H9 (cell line): ENCODE measurements around the gene PHF20. TPM values are rescaled to one million over a fixed set of nuclear protein-coding genes. Genes with fewer than 3 reads are reported as not detected.

Source experiments
- DNase-seq: peaks from one replicate; pipeline ENCODE4 v3.0.0-alpha.2; 2017
- H2AFZ ChIP-seq: one replicate; pipeline ENCODE4 v1.6.1; 2013; ENCODE audit warnings: mild to moderate bottlenecking, low read length, control low read depth, moderate library complexity
- H2AK5ac ChIP-seq: 2 replicates; pipeline ENCODE4 v1.6.1; 2013; ENCODE audit warnings: low read length, control low read depth, mixed read lengths; ENCODE audit not compliant: insufficient read length
- H2BK120ac ChIP-seq: one replicate; pipeline ENCODE4 v1.6.1; 2013; ENCODE audit warnings: low read depth, mild to moderate bottlenecking, low read length, control low read depth, inconsistent platforms; ENCODE audit not compliant: poor library complexity, severe bottlenecking
- H2BK12ac ChIP-seq: 2 replicates; pipeline ENCODE4 v1.6.1; 2013; ENCODE audit warnings: low read length, control low read depth, mixed read lengths, low read depth; ENCODE audit not compliant: insufficient read length
- H2BK15ac ChIP-seq: 2 replicates; pipeline ENCODE4 v1.6.1; 2013; ENCODE audit warnings: low read depth, low read length, control low read depth
- H2BK20ac ChIP-seq: one replicate; pipeline ENCODE4 v1.6.1; 2013; ENCODE audit warnings: low read depth, mild to moderate bottlenecking, low read length, control low read depth, inconsistent platforms; ENCODE audit not compliant: poor library complexity, severe bottlenecking
- H2BK5ac ChIP-seq: 2 replicates; pipeline ENCODE4 v1.6.1; 2013; ENCODE audit warnings: low read length, control low read depth, mixed read lengths; ENCODE audit not compliant: insufficient read length
- H3K14ac ChIP-seq: 2 replicates; pipeline ENCODE4 v1.6.1; 2013; ENCODE audit warnings: low read length, control low read depth; ENCODE audit not compliant: insufficient read depth
- H3K18ac ChIP-seq: 2 replicates; pipeline ENCODE4 v1.6.1; 2013; ENCODE audit warnings: low read depth, mild to moderate bottlenecking, mixed read lengths, low read length, control low read depth; ENCODE audit not compliant: insufficient read length
- H3K23ac ChIP-seq: 2 replicates; pipeline ENCODE4 v1.6.1; 2013; ENCODE audit warnings: low read length, control low read depth, mixed read lengths, low read depth; ENCODE audit not compliant: insufficient read length
- H3K23me2 ChIP-seq: 2 replicates; pipeline ENCODE4 v1.6.1; 2013; ENCODE audit warnings: low read depth, mild to moderate bottlenecking, mixed read lengths, low read length, control low read depth; ENCODE audit not compliant: insufficient read length, poor library complexity, severe bottlenecking
- H3K27ac ChIP-seq: 2 replicates; pipeline ENCODE4 v1.5.1; 2013; ENCODE audit warnings: low read length, control low read depth, mixed read lengths, low read depth; ENCODE audit not compliant: insufficient read length
- H3K27me3 ChIP-seq: 2 replicates; pipeline ENCODE4 v1.6.1; 2013; ENCODE audit warnings: low read length, control low read depth, inconsistent platforms; ENCODE audit not compliant: insufficient read depth
- H3K4ac ChIP-seq: 2 replicates; pipeline ENCODE4 v1.6.1; 2013; ENCODE audit warnings: low read depth, mild to moderate bottlenecking, control low read depth, inconsistent platforms, low read length, moderate library complexity
- H3K4me1 ChIP-seq: 2 replicates; pipeline ENCODE4 v1.6.1; 2013; ENCODE audit warnings: low read length, control low read depth, inconsistent platforms; ENCODE audit not compliant: insufficient read depth
- H3K4me2 ChIP-seq: 2 replicates; pipeline ENCODE4 v1.6.1; 2013; ENCODE audit warnings: low read length, control low read depth, mixed read lengths; ENCODE audit not compliant: insufficient read length, insufficient read depth
- H3K56ac ChIP-seq: 2 replicates; pipeline ENCODE4 v1.6.1; 2013; ENCODE audit warnings: low read depth, mild to moderate bottlenecking, mixed read lengths, low read length, control low read depth; ENCODE audit not compliant: insufficient read length
- H3K79me1 ChIP-seq: 2 replicates; pipeline ENCODE4 v1.6.1; 2013; ENCODE audit warnings: low read depth, mild to moderate bottlenecking, moderate library complexity, low read length, control low read depth, inconsistent platforms; ENCODE audit not compliant: insufficient read depth, poor library complexity, severe bottlenecking
- H3K79me2 ChIP-seq: 2 replicates; pipeline ENCODE4 v1.6.1; 2013; ENCODE audit warnings: low read length, control low read depth, inconsistent platforms; ENCODE audit not compliant: insufficient read depth
- H3K9ac ChIP-seq: 2 replicates; pipeline ENCODE4 v1.6.1; 2013; ENCODE audit warnings: low read length, control low read depth, mixed read lengths; ENCODE audit not compliant: insufficient read length; ENCODE audit errors: extremely low read depth
- H3K9me3 ChIP-seq: one replicate; pipeline ENCODE4 v1.6.1; 2013; ENCODE audit warnings: low read depth, low read length, inconsistent platforms; ENCODE audit not compliant: control insufficient read depth
- H3T11ph ChIP-seq: one replicate; pipeline ENCODE4 v1.6.1; 2013; ENCODE audit warnings: mild to moderate bottlenecking, low read length, control low read depth, inconsistent platforms
- H4K20me1 ChIP-seq: one replicate; pipeline ENCODE4 v1.6.1; 2013; ENCODE audit not compliant: control insufficient read depth, insufficient read length, insufficient read depth
- H4K5ac ChIP-seq: 2 replicates; pipeline ENCODE4 v1.6.1; 2013; ENCODE audit warnings: low read depth, mild to moderate bottlenecking, mixed read lengths, low read length, control low read depth; ENCODE audit not compliant: insufficient read length
- H4K8ac ChIP-seq: replicated peaks from 2 replicates; pipeline ENCODE4 v1.6.1; 2013; ENCODE audit warnings: low read length, control low read depth, mixed read lengths, low read depth; ENCODE audit not compliant: insufficient read length
- H4K91ac ChIP-seq: 2 replicates; pipeline ENCODE4 v1.6.1; 2013; ENCODE audit warnings: low read depth, mild to moderate bottlenecking, moderate library complexity, mixed read lengths, low read length, control low read depth; ENCODE audit not compliant: insufficient read length
- H3K27ac Mint-ChIP-seq, 3 experiments: 2 replicates in 2 of 3; 3 replicates in 1 of 3; pipeline ENCODE4 v1.8.0; 2020 to 2021; ENCODE audit warnings: mixed read lengths in 3 of 3, mild to moderate bottlenecking in 1 of 3, moderate library complexity in 1 of 3
- H3K27me3 Mint-ChIP-seq: 2 replicates; pipeline ENCODE4 v1.8.0; 2021; ENCODE audit warnings: low read depth, mild to moderate bottlenecking, moderate library complexity, mixed read lengths
- H3K36me3 Mint-ChIP-seq, 3 experiments: 2 replicates in 2 of 3; 3 replicates in 1 of 3; pipeline ENCODE4 v1.8.0; 2020 to 2021; ENCODE audit warnings: low read depth in 3 of 3, mixed read lengths in 3 of 3; ENCODE audit not compliant: insufficient read depth in 1 of 3
- H3K4me1 Mint-ChIP-seq, 2 experiments: 2 replicates each; pipeline ENCODE4 v1.8.0; 2020; ENCODE audit warnings: mixed read lengths in 2 of 2
- H3K4me3 Mint-ChIP-seq, 2 experiments: 2 replicates in 1 of 2; 3 replicates in 1 of 2; pipeline ENCODE4 v1.8.0; 2020 to 2021; ENCODE audit warnings: mild to moderate bottlenecking in 2 of 2, mixed read lengths in 2 of 2, moderate library complexity in 1 of 2
- H3K9me3 Mint-ChIP-seq, 2 experiments: 2 replicates in 1 of 2; 3 replicates in 1 of 2; pipeline ENCODE4 v1.8.0; 2020; ENCODE audit warnings: mild to moderate bottlenecking in 2 of 2, mixed read lengths in 2 of 2, moderate library complexity in 1 of 2
- WGBS: extraction: QIAGEN DNeasy Blood & Tissue Kit; methylation state at CpG from one replicate; pipeline ENCODE4 v1.1.7; 2013; ENCODE audit warnings: missing lambda C conversion rate, low lambda C conversion rate, mixed read lengths; ENCODE audit not compliant: insufficient read length; ENCODE audit errors: extremely low coverage; 5-methylcytosine and 5-hydroxymethylcytosine counted together
- total RNA-seq: library from RNA; stranded (reverse); gene quantifications from 2 replicates; pipeline ENCODE4 v1.2.1, GENCODE V29; 2021
- TF ChIP-seq, protein P1 (sequence below): fragments of 200-600 bp; sonication (generic); conservative IDR thresholded peaks from 3 replicates; pipeline ENCODE4 v1.8.0; 2021; ENCODE audit warnings: antibody characterized with exemption, mild to moderate bottlenecking

PHF20 gene
- total RNA-seq, 1 experiment from 2014 or later, result 50.3 TPM

DNA sequence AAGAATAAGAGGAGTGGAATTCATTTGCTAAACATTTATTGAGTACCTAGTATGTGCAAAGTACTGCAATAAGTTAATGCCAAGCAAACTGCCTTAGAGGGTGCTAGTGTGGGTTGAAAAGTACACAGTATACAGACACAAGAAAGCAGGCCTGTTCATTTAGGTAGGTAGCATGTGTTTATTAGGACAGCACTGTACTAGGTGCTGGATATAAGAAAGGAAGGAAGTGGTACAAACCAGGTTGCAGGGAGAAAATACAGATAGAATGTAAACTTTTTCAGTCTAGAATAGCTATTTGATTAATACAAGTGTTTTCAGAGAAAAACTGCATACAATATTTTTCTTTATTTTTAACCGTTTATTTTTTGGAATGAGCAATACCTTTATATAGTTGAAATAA is 68.1 kb downstream of the PHF20 start:
- Histone ChIP-seq H3K14ac (no peak overlapping the region), H4K5ac (no peak overlapping the region), H3K23me2 (no peaks in the 10 kb centered on the region), H2BK15ac (no peak overlapping the region), H4K91ac (no peak overlapping the region), H3K79me2 (no peaks in the 10 kb centered on the region), H3K9me3 (no peaks in the 10 kb centered on the region), H2AFZ (no peak overlapping the region), H2AK5ac (no peak overlapping the region), H4K20me1 (no peaks in the 10 kb centered on the region), H2BK5ac (no peak overlapping the region), H3K27me3 (no peaks in the 10 kb centered on the region), H2BK20ac (no peak overlapping the region), H3K23ac (no peak overlapping the region), H2BK120ac (no peak overlapping the region), H3K4me1 (no peaks in the 10 kb centered on the region), H3K56ac (no peak overlapping the region), H3K9ac (no peak overlapping the region), H3K18ac (no peak overlapping the region), H3K4ac (no peak overlapping the region), H3K27ac (no peak overlapping the region), H3T11ph (no peak overlapping the region), H3K79me1 (no peaks in the 10 kb centered on the region), H3K4me2 (no peak overlapping the region), H4K8ac (no peak overlapping the region), H2BK12ac (no peak overlapping the region)
- Mint-ChIP-seq H3K27ac (no peak overlapping the region), H3K27me3 (no peaks in the 10 kb centered on the region), H3K36me3 (peaks cover 32 to 39% (median 38%) of the 10 kb centered on the region in 3 experiments), H3K9me3 (peaks cover 5 to 8% of the 10 kb centered on the region in 2 experiments; a peak in 2 of 5 replicates), H3K4me1 (peaks cover 7 to 11% of the 10 kb centered on the region in 2 experiments), H3K4me3 (no peak overlapping the region)
- no peak for DNase-seq
- WGBS, result no CpG with 5 or more reads among the region's 1 CpG
- TF ChIP-seq, protein P1, sequence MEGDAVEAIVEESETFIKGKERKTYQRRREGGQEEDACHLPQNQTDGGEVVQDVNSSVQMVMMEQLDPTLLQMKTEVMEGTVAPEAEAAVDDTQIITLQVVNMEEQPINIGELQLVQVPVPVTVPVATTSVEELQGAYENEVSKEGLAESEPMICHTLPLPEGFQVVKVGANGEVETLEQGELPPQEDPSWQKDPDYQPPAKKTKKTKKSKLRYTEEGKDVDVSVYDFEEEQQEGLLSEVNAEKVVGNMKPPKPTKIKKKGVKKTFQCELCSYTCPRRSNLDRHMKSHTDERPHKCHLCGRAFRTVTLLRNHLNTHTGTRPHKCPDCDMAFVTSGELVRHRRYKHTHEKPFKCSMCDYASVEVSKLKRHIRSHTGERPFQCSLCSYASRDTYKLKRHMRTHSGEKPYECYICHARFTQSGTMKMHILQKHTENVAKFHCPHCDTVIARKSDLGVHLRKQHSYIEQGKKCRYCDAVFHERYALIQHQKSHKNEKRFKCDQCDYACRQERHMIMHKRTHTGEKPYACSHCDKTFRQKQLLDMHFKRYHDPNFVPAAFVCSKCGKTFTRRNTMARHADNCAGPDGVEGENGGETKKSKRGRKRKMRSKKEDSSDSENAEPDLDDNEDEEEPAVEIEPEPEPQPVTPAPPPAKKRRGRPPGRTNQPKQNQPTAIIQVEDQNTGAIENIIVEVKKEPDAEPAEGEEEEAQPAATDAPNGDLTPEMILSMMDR, result no peak
